HPDE6-E6E7 (cell line): ENCODE results near the gene GRIA4.
A peak's percentile ranks its signal among the peaks of the same experiment; 100 is the strongest.

ENCODE experiments used
- DNase-seq: peaks from one replicate; pipeline ENCODE4 v3.0.0; 2011; ENCODE audit warnings: missing footprints; ENCODE audit errors: extremely low spot score

GRIA4 gene

DNA sequence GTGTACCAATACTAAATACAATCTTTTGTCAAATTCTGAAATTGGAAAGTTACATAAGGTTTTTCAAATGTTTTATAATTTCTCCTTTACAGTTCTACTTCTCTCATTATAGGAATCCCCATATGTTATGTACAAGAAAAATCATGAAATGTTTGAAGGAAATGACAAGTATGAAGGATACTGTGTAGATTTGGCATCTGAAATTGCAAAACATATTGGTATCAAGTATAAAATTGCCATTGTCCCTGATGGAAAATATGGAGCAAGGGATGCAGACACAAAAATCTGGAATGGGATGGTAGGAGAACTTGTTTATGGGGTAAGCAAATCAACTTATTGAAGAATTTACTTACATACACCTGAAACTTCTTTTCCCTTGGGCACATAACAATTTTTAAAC, 308.7 kb downstream of the GRIA4 start:
- no peak for DNase-seq

DNA sequence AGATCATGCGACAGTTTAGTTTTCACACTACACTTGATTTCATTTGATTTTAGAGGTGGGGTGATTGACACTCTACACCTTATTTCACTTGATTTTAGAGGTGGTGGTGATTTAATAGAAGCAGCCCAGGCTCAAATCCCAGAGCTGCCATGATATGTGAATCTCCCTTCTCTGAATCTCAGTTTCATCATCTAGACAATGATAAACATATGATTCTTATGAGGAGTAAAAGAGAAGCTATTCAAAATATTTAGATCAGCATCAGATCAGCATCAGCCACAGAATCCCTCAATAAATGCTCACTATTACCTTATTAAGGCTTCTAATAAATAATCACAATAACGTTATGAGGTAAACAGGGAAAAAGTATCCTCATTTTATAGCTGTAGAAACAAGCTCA, 313.4 kb downstream of the GRIA4 start:
- no peak for DNase-seq

DNA sequence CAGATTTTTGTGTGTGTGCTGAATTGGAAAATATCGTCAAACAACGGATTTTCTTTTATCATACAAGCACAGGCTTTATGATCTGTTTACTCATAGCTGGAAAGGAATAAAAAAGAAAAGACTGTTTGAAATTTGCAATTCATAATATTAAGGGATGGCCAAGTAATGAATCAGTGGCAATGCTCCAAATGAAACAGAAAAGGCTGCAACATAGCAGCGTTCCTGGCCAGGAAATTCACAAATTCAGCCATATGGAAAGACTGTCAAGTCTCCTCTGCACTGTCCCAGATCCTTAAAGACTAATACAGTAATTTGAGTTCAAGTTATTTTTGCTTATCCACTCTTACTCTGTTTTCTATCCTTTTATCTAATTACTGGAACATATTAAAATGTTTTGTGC, 313.9 kb downstream of the GRIA4 start:
- DNase-seq, result no peak

DNA sequence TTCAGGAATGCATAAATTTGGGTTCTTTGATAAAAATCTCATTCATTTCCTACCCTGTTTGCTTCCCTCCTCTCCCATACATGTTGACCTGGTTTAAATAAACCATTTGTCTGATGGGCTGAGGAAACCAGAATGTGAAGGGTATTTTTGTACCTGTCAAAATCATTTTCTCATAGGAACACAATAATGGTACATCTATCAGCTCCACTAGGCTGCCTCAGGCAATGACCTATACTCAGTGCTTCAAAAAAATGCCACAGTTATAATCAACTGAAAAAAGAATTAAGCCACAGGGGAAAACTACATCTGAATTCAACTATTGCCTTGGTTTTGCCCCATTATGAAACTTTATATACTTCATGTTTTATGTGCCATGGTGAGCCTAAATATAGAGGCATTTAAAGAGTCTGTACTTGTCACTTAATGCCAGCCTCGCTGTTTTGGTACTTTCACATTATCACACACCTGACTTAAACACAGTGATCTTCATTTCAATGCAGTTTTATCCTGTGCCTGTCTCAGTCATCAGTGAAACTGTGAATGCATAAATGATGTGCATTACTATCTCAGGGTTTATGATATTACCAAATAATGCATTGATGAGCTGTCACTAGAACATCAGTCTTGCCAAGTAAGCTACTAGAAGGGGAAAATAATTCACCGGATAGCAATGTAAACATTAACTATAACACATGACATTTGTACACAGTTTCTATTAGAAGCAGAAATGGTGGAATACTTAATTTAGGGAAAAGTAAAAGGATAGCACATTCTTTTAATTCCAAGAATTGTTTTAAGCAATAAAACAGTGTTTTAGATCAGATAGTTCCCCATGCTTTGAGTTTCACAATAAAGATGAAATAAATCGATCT, 319.4 kb downstream of the GRIA4 start:
- DNase-seq, result no peak

DNA sequence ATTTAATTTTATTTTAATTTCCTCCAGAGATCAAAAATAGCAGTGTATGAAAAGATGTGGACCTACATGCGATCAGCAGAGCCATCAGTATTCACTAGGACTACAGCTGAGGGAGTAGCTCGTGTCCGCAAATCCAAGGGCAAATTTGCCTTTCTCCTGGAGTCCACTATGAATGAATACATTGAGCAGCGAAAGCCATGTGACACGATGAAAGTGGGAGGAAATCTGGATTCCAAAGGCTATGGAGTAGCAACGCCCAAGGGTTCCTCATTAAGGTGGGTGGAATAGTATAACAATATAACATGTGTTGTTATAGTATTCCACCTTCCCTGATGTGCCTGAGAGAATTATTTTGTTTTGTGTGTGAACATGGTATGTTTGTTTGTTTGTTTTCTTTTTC, 323.8 kb downstream of the GRIA4 start:
- no peak for DNase-seq

DNA sequence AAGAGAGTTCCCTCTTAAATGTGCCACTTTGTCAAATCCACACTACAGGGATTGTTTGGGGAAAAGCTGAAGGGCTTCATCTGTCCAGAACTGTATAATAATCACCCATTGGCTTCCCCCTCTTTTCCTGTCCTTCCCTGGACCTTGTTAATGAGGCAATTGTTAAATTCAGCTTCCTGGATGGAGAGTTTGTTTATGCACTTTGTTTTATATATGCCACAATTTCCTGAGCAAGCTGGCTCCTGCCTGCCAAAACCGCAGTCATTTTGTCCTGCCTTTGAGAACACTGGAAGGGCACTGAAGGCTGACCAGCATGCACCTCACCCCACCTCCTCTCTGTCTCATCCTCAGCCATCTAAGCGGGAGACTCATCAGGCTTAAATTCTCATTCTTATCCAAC, 325.9 kb downstream of the GRIA4 start:
- peak; percentile 38 for DNase-seq

DNA sequence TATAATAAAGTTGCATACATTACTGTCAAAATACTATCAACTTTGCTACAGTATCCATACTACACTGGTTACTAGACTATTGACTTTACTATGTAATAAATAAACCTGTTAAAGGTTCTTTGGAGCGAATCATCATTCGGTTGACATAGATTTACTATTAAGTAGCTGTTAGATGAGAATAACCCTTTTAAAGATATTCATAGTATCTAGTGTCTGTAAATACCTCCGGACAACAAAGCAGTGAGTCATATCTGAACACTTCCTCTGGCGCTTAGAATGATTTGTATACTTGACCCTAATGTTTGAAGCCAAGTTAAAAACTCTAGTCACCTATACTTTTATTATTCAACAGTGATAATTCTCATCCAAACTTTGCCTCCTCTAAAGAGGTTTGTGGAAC, 327.5 kb downstream of the GRIA4 start:
- DNase-seq, result peak; percentile 33

DNA sequence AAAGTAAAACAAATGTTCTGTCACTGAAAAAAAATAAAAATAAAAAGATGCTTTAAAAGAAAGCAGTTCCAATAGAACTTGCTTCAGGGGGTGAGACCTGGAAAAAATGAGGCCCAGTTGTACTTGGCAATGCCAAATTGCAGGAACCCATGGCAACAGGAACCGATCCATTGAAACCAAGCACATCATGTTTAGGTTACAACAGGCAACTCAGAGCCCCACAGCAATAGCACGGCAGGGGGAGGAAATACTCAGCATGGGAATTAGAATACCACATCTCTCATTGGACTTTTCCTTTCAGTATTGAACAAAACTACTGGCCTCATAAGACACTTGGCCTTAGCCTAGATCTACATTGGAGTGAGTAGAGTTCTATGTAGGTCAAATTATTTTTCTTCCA, 327.9 kb downstream of the GRIA4 start:
- no peak for DNase-seq

DNA sequence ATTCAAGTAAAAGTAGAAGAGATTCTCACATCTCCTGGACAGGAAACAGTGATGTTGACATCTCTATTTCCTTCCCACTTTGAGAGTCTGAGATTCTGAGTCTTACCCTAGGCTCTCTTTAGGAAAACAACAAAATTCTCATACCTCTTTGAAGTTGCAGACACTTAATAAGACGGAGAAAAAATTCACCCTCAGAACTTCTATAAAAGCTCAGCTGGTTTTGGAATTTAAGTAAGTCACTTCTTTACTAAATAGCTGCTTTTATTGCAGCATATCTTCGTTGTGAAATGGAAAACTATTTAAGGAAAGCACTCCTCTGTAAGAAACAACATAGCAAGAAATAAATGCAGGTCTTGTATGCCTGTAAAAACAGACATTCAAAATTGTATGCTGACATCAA, 333.0 kb downstream of the GRIA4 start:
- no peak for DNase-seq

DNA sequence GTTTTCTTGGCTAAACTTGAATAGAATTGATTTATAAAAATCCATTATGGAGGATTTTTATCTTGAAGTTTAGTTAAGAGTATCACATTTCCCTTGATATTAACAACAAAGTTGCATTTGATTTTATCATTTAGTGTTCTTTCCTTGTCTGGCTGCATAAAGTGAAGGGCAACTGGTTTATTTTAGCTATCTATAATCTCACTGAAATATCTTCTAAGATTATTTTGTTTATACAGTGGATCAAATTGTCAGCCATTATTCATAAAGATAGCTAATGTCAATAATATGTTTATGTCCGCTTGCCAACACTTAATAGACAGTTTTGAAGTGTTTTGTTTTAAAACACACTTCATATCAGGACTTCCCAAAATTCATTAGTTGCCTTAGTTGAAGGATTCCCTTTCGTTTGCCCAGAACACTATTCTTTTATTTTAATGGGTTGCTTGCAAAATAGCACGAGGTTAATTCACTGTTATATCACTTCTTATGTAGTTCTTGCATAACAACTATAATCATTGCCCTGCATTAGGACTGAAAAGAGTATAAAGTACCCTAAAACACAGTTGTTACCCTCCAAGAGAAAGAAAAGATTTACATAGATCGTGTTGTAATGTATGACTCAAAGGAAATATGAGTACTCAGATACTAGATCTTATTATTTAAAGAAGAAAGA, 339.2 kb downstream of the GRIA4 start:
- no peak for DNase-seq

DNA sequence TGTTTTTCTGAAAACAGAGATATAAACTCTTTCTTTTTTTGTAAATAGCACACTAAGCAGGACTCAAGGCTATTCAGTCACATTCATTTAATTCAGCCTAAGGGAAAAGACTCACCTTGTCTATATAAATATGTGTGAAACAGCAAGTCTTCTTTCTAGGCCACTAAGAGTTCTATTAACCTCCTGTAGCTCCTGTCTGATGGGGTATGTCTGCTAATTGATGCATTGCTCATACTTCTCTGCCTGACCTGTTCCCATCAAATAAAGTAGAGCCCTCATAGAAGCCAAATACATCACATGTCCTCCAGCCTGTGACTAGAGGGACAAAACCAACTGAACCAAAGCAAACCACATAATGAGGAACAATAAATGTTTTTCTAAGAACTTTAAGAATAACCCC, 344.0 kb downstream of the GRIA4 start:
- DNase-seq, result no peak

DNA sequence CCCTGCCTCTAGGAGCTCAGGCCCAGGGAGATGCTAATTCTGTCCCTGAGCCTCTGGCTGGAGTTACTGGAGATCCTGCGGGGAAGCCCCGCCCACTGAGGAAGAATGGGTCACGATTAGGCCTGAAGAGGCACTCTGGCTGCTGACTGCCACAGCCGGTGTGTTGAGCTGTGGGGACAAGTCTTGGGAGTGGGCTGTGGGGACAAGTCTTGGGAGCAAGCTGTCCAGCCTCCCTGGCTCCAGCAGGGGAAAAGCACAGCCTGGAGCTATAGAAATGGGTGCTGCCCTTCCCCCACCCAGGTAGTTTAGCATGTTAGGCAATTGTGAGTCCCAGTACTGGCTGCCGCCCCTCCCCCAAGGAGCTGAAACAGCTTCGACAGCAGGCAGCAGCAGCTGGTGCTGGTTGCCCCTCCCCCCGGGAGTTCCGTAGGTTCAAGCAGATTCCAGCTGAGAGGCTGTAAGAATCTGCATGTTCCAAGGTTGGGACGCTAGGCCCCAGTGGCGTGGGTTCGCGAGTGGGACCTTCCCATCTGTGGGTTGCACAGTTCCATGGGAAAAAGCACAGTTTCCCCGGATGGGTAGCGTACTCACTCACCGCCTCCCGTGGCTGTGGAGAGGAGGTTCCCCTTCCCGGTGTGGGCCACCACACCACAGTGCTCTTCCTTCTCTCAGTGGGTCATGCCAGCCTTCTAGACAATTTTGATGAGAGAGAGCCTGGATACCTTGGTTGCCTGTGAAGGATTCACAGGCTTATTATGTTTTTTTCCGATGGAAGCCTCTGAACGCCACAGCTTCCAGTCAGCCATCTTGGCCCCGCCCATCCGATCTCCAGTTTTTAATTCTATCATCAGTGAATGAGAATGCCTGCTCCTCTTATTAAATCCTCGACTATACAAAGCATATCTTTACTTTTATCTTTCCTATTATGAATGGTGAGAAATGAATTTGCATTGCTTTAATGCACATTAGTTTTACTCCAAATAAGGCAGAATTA, 350.7 kb downstream of the GRIA4 start:
- DNase-seq, result no peak

DNA sequence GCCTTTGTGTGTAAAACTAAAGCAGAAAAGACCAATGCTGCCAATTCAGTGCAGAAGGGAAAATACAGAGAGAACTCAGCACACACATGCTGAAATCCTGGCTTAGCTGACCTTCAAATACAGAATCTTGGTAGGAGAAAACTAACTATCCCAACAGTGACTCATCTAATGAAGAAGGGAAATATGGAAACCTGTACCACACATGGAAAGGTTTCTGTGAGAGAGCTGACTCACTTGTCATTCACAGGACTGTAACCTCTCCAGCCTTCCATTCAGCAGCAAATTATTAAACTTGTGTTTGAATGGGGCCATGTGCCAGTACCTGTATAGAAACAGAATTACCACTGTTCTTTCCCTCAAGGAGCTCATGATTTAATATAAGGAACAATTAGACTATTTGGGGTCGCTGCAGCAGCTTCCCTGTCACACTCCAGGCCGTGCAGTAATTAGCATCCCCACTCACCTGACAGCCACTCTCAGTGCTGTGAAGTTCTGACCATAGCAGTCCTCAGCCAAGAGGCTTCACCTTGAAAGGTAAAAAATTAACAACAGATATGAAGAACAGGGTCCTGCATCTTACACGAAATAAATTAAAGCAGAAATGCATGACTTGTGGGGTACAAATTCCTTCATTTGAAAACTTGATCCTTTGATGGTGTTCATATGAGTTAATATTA, 358.3 kb downstream of the GRIA4 start:
- peak; percentile 34 for DNase-seq

DNA sequence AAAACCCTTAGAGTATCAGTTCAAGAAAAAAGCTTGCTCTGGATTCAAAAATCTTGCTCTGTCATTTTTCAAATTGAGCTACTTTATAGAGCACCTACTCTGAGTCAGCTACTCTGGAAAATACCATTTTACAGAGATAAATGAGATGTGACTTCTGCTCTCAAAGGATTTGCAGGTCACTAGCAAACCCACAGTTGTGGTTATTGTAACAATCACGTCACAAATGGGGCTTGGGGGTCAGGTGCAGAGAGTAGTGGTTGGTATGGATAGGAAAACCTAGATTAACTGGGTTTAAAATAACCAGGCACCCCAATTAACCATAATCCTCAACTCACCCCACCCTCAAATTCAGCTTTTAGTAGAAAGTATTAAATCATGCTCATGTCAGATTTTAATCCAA, 359.9 kb downstream of the GRIA4 start:
- no peak for DNase-seq

DNA sequence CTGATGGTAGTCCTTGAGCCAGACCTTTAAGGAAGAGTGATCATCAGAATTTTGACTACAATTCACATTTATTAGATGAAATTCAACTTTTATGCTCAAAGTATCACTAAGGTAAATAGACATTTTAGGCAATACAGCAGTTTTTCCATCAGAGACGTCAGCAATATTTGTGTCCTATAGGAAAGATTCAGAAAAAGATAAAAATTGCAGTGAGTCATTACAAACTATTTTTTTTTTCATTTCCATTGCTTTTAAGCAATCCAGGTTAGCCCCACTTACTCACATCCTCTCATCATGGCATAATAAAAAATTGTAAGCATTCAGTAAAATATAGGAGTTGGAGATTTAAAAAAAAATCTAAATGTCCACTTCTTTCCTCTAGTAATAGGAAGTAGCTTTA, 365.3 kb downstream of the GRIA4 start:
- no peak for DNase-seq

DNA sequence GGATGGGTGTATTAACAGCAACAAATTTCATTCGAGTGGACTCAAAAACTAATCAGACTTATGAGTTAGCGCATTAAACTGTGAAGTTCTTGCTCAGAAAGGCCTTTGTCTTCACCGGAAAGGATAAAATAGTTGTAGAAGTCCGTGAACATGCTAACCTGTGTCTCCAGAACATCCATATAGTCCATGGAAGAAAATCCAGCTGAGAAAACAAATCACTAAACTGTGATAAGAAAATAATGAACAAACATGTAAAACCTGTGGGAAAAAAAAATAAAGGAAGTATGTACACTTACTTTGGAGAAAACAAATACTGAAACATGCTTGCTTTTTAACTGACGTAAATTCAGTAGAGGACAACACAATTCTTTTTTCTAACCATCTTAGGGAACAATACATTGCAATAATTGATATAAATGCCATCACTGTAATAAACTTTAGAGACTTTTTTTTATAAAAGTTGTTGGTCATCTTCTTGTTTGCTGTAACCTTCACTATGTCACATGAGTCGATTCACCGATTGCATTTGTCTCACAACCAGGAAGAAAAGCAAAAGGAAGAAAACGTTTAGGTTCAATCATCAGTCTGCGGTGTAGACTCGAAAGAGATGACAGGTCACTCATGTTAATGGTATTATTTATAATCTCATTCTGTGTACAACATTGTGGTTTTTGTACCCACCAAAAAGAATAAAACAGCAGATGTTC, 370.3 kb downstream of the GRIA4 start:
- DNase-seq, result no peak

DNA sequence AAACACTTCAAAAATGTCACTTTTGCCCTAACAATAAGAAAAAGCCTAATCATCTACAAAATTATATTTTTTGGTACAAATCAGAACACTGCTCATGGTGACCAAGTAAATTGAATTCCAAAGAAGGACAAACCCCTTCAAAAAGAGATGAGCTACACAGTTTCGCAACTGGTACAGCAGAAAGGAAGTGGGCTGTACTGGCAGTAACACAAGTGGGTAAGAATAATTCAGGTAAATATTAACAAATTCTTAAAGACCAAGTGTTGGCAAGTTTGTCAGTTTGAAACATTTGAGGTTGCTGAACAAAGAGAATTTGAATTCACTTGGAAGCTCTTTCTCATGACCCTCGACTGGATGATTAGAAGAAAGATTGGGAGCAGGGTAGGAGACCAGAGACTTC, 376.7 kb downstream of the GRIA4 start:
- DNase-seq, result no peak

DNA sequence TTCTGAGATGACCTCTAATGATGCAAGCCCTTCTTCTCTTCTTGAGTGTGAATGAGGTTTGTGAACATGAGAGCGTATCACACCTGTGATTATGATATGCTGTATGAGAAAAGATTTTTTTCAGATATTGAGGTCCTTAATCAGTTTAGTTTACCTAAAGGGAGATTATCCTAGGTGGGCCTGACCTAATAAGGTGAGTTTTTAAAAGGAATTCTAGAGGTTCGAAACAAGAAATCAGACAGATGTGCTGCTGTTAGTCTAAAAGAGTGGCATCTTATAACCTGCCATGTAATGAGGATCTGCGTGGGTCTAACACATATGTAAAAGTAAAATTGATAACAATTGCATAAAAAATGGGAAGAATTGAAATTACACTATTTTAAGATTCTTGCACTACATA, 378.3 kb downstream of the GRIA4 start:
- DNase-seq, result no peak

DNA sequence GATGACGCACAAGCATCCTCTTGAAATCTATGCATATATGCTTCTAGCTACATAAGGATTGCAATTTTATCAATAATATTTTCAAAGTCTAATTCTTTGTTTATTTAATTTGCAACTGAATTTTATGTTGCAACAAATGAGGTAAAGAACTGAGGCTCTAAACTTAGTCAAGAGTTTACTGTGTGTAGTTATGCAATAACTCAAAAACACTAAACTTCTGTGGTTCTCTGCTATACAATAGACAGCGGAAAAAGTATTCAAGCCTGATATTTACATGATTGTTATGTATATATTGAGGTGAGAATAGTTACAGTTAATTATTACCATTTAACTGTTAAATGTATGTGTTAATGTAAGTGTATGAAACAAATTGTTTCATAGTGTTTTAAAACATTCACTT, 379.3 kb downstream of the GRIA4 start:
- no peak for DNase-seq

DNA sequence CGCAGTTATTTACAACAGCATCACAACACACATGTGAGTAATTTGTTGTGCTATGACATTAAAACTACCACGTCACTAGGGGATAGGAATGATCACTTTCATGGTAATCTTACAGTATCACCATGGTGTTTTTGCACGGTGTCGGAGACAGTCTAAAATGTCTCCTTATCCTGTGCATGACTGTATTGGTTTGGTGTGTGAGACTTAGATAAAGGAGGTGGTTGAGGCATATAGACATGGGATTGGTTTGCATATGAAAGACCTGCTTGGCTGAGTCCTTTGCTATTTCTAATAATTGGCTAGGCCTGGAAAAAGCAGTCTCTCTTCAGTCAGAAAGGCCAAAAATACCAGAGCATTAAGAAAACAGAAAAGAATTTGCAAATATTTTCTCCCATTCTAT, 382.0 kb downstream of the GRIA4 start:
- no peak for DNase-seq
